ENCODE data around the gene FAM81A.
"Not testable (repeated sequence)": the region's sequence is repeated elsewhere in the genome, so short reads cannot be mapped to it uniquely, and the experiment has no call there.

The FAM81A gene

DNA sequence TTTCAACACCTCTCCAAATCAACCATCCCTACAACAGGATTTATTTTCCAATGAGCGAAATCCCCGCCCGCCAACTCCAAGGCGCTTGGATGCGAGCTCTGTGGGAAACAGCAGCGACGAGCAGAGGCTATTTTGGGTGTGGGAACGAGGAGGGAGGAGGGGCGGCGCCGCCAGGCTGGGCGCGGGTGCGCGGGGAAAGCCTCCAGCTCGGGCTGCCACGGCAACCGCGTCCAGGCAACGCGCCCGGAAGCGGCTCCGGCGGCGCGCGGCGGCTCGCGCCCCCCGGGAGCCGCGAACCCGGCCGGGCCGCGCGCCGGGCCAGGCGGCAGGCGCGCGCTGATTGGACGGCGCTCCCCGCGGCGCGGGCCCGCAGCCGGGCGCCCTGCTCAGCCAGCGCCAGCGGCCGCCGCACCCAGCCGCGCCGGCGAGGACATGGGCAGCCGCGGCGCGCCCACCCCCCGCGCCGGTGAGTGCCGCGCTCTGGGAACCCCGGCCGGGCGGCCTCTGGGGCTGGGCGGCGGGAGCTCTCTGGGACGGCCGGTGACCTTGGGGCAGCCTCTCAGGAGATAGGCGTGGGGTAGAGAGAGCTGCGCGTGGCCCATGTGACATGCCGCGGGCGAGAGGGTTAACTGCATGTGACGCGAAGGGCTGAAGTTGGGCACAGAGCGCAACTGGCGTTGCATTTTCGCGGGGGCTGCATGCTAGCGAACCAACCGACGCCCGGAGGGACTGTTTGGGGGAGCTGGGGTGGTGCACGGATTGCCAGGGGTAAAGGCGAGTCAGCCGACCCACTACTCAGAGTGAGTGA is at the start of gene FAM81A:
TSS of gene FAM81A (plus strand) at position 370 of the 808 bp plus-strand sequence. CDS start 20,441 bp downstream, outside the sequence.
- no peaks in the 10 kb centered on the region; the same call in 1 of the 2 replicates for H3K36me3 ChIP-seq (ENCODE audit: insufficient read depth, low read length)
- no peaks in the 10 kb centered on the region for H3K4me1 ChIP-seq (ENCODE audit: insufficient read depth, low read length)
- peak within 1 kb of the TSS; percentile 53 for H3K9ac ChIP-seq (ENCODE audit: low read depth, low read length)
- H3K9me3 ChIP-seq (ENCODE audit: control insufficient read depth, insufficient read depth, low read length), result no peaks in the 10 kb centered on the region

DNA sequence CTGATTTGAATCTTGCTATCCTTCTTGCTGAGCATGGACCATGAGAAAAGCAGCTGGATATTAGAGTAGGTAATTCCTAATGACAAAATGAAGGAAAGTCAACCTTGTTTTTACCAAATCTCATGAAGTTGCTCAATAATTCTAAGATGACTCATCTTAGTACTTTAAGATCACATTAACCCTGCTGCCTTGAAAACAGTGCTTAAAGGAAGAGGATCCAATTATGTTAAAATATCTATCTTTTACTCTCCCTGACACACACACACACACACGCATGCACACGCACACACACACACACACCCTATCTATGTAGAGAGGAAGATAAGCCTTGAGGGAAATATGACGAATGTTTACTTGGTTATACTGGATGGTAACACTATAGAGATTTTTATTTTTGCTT is 49.3 kb upstream of the FAM81A start:
- Histone ChIP-seq H3K9me3 (ENCODE audit: control insufficient read depth, insufficient read depth, low read length) (no peaks in the 10 kb centered on the region), H3K36me3 (ENCODE audit: insufficient read depth, low read length) (no peaks in the 10 kb centered on the region), H3K4me1 (ENCODE audit: insufficient read depth, low read length) (no peaks in the 10 kb centered on the region), H3K9ac (ENCODE audit: low read depth, low read length) (no peak overlapping the region)

GRCh38 chr15:59392299-59392698 is 45.7 kb upstream of the FAM81A start:
- Histone ChIP-seq H3K9me3 (ENCODE audit: control insufficient read depth, insufficient read depth, low read length) (no peaks in the 10 kb centered on the region), H3K36me3 (ENCODE audit: insufficient read depth, low read length) (no peaks in the 10 kb centered on the region), H3K9ac (ENCODE audit: low read depth, low read length) (no peak overlapping the region), H3K4me1 (ENCODE audit: insufficient read depth, low read length) (no peaks in the 10 kb centered on the region)

- H3K9ac ChIP-seq (ENCODE audit: low read depth, low read length), result no peak overlapping the region
- no peaks in the 10 kb centered on the region for H3K4me1 ChIP-seq (ENCODE audit: insufficient read depth, low read length)
- no peaks in the 10 kb centered on the region for H3K9me3 ChIP-seq (ENCODE audit: control insufficient read depth, insufficient read depth, low read length)
- H3K36me3 ChIP-seq (ENCODE audit: insufficient read depth, low read length), result no peaks in the 10 kb centered on the region
Measured at GRCh38 chr15:59394166-59394661, 43.8 kb upstream of the FAM81A start.

DNA sequence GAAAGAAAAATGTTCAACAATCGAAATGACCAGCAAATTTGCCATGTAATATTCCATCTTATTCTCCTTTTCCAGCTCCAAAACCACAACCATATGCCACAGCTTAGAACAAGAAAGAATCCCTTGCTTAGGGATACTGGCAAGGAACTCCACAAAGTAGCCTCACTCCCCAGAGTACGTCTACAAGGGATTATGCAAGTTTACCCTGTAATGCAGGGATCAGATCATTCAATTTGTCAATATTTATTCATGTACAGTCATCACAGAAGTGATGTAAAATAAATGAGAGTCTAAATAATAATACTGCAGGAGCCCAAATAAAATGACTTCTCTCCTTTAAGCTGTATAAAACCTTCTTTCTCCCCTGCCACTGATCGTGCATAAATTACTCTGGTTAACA is 41.8 kb upstream of the FAM81A start:
- H3K9me3 ChIP-seq (ENCODE audit: control insufficient read depth, insufficient read depth, low read length), result no peaks in the 10 kb centered on the region
- H3K9ac ChIP-seq (ENCODE audit: low read depth, low read length), result no peak overlapping the region
- H3K36me3 ChIP-seq (ENCODE audit: insufficient read depth, low read length), result no peaks in the 10 kb centered on the region
- peaks cover 9% of the 10 kb centered on the region for H3K4me1 ChIP-seq (ENCODE audit: insufficient read depth, low read length)

DNA sequence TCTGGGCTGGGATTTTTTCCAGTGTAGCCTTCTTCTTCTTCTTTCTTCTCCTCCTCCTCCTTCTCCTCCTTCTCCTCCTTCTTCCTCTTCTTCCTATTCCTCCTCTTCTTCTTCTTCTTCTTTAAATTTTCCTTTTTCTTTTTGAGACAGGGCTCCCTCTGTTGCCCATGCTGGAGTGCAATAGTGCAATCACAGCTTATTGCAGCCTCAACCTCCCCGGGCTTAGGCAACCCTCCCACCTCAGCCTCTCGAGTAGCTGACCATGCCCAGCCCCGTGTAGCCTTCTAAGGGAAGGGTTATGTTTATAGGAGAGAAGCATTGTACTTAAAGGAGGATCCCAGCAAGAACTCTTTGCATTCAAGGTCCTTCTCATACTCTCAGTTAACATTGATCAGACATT is 41.3 kb upstream of the FAM81A start:
- Histone ChIP-seq H3K9me3 (ENCODE audit: control insufficient read depth, insufficient read depth, low read length) (no peaks in the 10 kb centered on the region), H3K9ac (ENCODE audit: low read depth, low read length) (no peak overlapping the region), H3K36me3 (ENCODE audit: insufficient read depth, low read length) (no peaks in the 10 kb centered on the region), H3K4me1 (ENCODE audit: insufficient read depth, low read length) (peaks cover 9% of the 10 kb centered on the region)

- Histone ChIP-seq H3K9ac (ENCODE audit: low read depth, low read length) (no peak overlapping the region), H3K4me1 (ENCODE audit: insufficient read depth, low read length) (peaks cover 9% of the 10 kb centered on the region), H3K9me3 (ENCODE audit: control insufficient read depth, insufficient read depth, low read length) (no peaks in the 10 kb centered on the region), H3K36me3 (ENCODE audit: insufficient read depth, low read length) (no peaks in the 10 kb centered on the region)
Measured at GRCh38 chr15:59398220-59398619, 39.8 kb upstream of the FAM81A start.

DNA sequence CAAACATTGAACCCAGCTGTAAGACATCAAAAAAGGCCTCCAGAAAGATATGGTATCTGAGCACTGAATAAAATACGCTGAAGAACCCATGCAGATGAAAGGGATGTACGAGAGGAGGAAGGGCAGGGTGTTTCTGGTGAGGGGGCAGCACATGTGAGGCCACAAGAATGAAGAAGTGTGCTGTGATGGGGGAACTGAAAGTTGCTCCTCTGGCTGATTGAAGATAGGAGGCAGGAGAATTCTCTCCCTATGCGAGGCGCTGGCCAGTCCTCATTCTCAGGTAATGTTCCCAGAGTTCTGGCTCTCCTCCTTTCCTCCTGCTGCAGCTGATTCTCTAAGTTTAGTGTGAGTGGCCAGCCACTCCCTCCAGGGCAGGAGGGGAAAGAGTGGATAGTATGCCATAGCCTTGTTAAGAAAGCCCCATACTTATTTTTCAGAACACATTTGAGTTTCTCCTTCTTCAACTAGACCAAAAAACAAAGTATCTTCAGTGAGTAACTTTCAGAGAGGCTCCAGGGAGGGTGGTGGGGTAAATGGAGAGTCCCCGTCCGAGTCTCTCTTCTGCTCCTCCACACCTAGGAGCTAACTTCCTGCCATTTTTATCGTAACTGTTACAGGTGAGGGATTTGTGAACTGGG is 38.4 kb upstream of the FAM81A start:
- Histone ChIP-seq H3K9me3 (ENCODE audit: control insufficient read depth, insufficient read depth, low read length) (no peaks in the 10 kb centered on the region), H3K9ac (ENCODE audit: low read depth, low read length) (no peak overlapping the region), H3K36me3 (ENCODE audit: insufficient read depth, low read length) (no peaks in the 10 kb centered on the region), H3K4me1 (ENCODE audit: insufficient read depth, low read length) (peaks cover 9% of the 10 kb centered on the region)

GRCh38 chr15:59400103-59400813 is 37.7 kb upstream of the FAM81A start:
- no peaks in the 10 kb centered on the region for H3K9me3 ChIP-seq (ENCODE audit: control insufficient read depth, insufficient read depth, low read length)
- H3K9ac ChIP-seq (ENCODE audit: low read depth, low read length), result no peak overlapping the region
- H3K4me1 ChIP-seq (ENCODE audit: insufficient read depth, low read length), result peaks cover 9% of the 10 kb centered on the region
- no peaks in the 10 kb centered on the region for H3K36me3 ChIP-seq (ENCODE audit: insufficient read depth, low read length)

- H3K4me1 ChIP-seq (ENCODE audit: insufficient read depth, low read length); H3K9ac ChIP-seq (ENCODE audit: low read depth, low read length); H3K9me3 ChIP-seq (ENCODE audit: control insufficient read depth, insufficient read depth, low read length); H3K36me3 ChIP-seq (ENCODE audit: insufficient read depth, low read length): not testable (repeated sequence)
Measured at GRCh38 chr15:59401051-59401823, 36.7 kb upstream of the FAM81A start.

DNA sequence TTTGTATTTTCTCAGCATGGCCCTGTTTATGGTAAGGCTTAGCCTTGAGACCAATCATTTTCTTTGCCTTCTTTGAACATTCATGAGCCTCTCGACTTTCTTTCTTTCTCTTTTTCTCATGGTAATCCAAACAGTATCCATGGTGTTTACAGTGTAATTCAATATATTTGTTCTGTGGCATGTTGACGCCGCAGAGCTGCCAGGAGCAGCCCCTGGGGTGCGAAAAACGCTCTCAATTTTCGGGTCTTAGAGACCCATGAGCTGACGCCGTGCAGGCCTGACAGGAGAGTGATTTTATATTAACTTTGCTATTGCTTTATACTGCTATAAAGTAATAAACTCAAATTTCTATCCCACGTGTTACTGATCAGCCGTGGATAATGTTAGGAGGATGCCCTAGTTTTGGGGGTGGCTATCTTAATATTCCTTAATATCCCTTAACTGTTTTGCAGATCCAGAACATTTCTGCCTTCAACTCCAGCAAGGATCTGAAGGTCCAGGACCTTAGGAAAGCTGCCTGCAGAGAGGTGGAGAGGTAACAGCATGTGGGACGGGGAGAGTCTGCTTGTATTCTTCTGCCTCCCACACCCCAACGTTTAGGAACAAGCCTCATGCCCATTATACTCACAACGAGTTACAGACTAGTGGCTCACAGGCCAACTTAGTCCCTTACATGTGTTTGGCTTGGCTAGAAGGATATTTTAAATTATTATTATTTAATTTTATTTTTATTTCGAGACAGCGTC is 36.0 kb upstream of the FAM81A start:
- peaks cover 9% of the 10 kb centered on the region for H3K4me1 ChIP-seq (ENCODE audit: insufficient read depth, low read length)
- H3K36me3 ChIP-seq (ENCODE audit: insufficient read depth, low read length), result no peaks in the 10 kb centered on the region
- H3K9me3 ChIP-seq (ENCODE audit: control insufficient read depth, insufficient read depth, low read length), result no peaks in the 10 kb centered on the region
- no peak overlapping the region for H3K9ac ChIP-seq (ENCODE audit: low read depth, low read length)

DNA sequence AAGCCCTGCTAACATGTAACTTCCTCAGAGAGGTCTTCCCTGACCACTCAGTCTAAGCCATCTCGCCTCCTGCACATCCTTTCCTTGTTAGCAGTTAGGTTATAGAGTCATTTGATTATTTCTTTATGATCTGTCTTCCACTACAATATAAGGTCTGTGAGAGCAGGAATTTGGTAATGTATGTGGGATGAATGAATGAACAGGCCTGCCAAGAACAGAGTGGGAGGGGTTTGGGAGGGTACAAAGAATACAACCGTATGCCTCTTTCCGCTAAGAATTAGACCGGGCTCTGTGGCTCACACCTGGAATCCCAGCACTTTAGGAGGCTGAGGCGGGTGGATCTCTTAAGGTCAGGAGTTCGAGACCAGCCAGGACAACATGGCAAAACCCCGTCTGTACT is 32.9 kb upstream of the FAM81A start:
- Histone ChIP-seq H3K36me3 (ENCODE audit: insufficient read depth, low read length) (no peaks in the 10 kb centered on the region), H3K9ac (ENCODE audit: low read depth, low read length) (no peak overlapping the region), H3K9me3 (ENCODE audit: control insufficient read depth, insufficient read depth, low read length) (no peaks in the 10 kb centered on the region), H3K4me1 (ENCODE audit: insufficient read depth, low read length) (peaks cover 7% of the 10 kb centered on the region)

DNA sequence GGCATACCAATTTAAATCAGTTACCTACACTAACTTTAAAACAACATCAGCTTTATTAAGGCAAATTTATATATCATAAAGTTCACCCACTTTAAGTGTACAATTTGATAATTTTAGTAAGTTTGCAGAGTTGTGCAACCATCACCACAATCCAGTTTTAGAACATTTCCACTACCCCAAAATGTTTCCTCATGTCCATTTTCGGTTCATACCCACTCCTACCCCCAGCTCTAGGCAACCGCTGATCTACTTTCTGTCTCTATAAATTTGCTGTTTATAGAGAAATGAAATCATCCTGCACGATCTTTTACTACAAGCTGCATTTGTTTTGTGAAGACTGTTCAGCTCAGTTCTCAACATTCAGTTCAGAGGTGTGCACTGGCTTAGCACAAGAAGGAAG is 31.5 kb upstream of the FAM81A start:
- Histone ChIP-seq H3K9ac (ENCODE audit: low read depth, low read length) (no peak overlapping the region), H3K4me1 (ENCODE audit: insufficient read depth, low read length) (no peaks in the 10 kb centered on the region; the same call in 1 of the 2 replicates), H3K36me3 (ENCODE audit: insufficient read depth, low read length) (no peaks in the 10 kb centered on the region)

More for the DNA sequence above, 31.5 kb upstream of the FAM81A start:
- H3K9me3 ChIP-seq (ENCODE audit: control insufficient read depth, insufficient read depth, low read length), result no peaks in the 10 kb centered on the region
